Bronchial epithelial cell (primary cell): ENCODE data around the gene SLC16A1. TPM values are rescaled to one million over a fixed set of nuclear protein-coding genes. Genes with fewer than 3 reads are reported as not detected.

Source experiments
- DNase-seq: peaks from one replicate; pipeline ENCODE4 v3.0.0-alpha.2; 2010; ENCODE audit warnings: low read depth
- FAIRE-seq: peaks from 2 replicates; lab custom pipeline; 2011; peaks lifted over from hg19 to GRCh38; lab: Jason Lieb, UNC
- H3K27me3 ChIP-seq: 2 replicates; pipeline ENCODE4 v1.5.1; 2011; ENCODE audit warnings: low read length; ENCODE audit not compliant: control insufficient read depth, insufficient read depth
- H3K36me3 ChIP-seq: 2 replicates; pipeline ENCODE4 v1.5.1; 2011; ENCODE audit warnings: low read length; ENCODE audit not compliant: control insufficient read depth, insufficient read depth
- H3K4me3 ChIP-seq: 2 replicates; pipeline ENCODE4 v1.5.1; 2011; ENCODE audit warnings: mild to moderate bottlenecking, low read depth, low read length, control low read depth
- total RNA-seq: library from RNA; depleted of rRNA; stranded (reverse); fragments of >200 nt; gene quantifications from 2 replicates; pipeline ENCODE4 v1.2.1, GENCODE V29; 2014
- TF ChIP-seq, protein P1 (sequence below): IDR thresholded peaks from 2 replicates; pipeline ENCODE4 v1.5.1; 2011; ENCODE audit warnings: mild to moderate bottlenecking, moderate library complexity, low read length, control low read depth, inconsistent platforms; ENCODE audit not compliant: insufficient read depth, severe bottlenecking

SLC16A1 gene
- total RNA-seq, 1 donor from 2014 or later = 213 TPM

DNA sequence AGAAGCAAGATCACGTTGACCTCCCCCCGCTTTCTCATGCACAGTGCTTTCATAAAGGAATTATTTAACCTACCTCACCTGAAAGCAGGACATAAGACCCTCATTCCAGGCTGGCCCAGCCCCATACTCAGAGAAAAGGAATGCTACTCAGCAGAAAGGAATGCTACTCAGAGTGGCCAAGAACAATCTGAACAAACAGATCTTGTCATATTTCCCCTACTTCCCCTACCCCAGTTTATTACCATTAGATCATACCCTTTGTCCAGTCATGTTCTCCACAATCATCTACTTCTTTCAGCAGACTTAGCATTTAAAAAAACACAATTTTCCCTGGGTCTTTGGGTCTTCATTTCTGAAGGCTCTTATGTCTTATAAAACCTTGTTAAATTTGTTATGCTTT is 89.8 kb downstream of the SLC16A1 start:
- no peak for FAIRE-seq
- TF ChIP-seq, protein P1, sequence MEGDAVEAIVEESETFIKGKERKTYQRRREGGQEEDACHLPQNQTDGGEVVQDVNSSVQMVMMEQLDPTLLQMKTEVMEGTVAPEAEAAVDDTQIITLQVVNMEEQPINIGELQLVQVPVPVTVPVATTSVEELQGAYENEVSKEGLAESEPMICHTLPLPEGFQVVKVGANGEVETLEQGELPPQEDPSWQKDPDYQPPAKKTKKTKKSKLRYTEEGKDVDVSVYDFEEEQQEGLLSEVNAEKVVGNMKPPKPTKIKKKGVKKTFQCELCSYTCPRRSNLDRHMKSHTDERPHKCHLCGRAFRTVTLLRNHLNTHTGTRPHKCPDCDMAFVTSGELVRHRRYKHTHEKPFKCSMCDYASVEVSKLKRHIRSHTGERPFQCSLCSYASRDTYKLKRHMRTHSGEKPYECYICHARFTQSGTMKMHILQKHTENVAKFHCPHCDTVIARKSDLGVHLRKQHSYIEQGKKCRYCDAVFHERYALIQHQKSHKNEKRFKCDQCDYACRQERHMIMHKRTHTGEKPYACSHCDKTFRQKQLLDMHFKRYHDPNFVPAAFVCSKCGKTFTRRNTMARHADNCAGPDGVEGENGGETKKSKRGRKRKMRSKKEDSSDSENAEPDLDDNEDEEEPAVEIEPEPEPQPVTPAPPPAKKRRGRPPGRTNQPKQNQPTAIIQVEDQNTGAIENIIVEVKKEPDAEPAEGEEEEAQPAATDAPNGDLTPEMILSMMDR = no peak

DNA sequence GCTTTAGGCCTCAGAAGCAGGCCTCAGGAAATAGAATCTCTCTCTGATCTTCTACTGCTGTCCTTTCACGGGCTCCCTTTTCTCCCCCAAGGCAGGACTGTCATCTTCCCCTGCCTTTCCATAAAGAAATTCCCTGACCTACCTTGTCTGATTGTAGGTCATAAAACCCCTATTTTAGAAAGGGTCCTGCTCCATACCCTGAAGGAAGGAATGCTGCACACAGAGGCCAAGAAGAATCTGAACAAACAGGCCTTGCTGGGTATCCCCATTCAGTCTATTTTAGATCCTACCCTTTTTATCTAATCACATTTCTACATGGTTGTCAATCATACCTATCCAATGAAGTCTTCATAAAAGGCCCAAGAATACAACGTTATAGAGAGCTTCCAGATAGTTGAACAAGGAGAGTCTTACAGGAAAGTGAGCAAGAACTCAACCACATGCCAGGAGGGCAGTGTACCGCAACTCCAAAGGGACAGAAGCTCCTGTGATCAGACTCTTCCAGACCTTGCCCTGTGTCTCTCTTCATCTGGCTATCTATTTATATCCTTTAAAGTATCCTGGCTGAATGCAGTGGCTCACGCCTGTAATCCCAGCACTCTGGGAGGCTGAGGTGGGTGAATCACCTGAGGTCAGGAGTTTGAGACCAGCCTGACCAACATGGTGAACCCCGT is 93.1 kb downstream of the SLC16A1 start:
- no peaks in the 10 kb centered on the region for H3K27me3 ChIP-seq
- DNase-seq (no peak), FAIRE-seq (no peak)
- TF ChIP-seq, protein P1 = no peak
- no peak overlapping the region for H3K4me3 ChIP-seq
- no peaks in the 10 kb centered on the region for H3K36me3 ChIP-seq

More for the DNA sequence above, 89.8 kb downstream of the SLC16A1 start:
- DNase-seq = peak; percentile 80
- Histone ChIP-seq H3K36me3 (no peaks in the 10 kb centered on the region), H3K4me3 (no peak overlapping the region), H3K27me3 (no peaks in the 10 kb centered on the region)

Other genes with a start within 250 kb of the SLC16A1 start
- 420 and 469 TPM in 2 replicates for gene RHOC, start 249.1 kb downstream of the SLC16A1 start, total RNA-seq
- 4.0 and 4.5 TPM in 2 replicates for gene PPM1J, start 240.9 kb downstream of the SLC16A1 start, total RNA-seq
- 10.1 and 10.3 TPM in 2 replicates for gene LRIG2, start 117.0 kb upstream of the SLC16A1 start, total RNA-seq